ENCODE data around the gene R3HCC1L. TPM values are rescaled to one million over a fixed set of nuclear protein-coding genes. Genes with fewer than 3 reads are reported as not detected.
A peak's percentile ranks its signal among the peaks of the same experiment; 100 is the strongest.

Gene R3HCC1L
- total RNA-seq, 5 donors from 2014 or later (not counting 1 experiment from before 2014, with no cell fraction given), result 21.5 to 23.4 (median 22.6) TPM

GRCh38 chr10:98260350-98260749 is 125.9 kb downstream of the R3HCC1L start:
- WGBS (ENCODE audit: insufficient coverage), result 87% methylated on average over 6 of the region's 9 CpGs
- H3K36me3 ChIP-seq (ENCODE audit: control insufficient read depth in 2 of 2, extremely low read depth in 1 of 2, insufficient read depth in 1 of 2, low read length in 1 of 2), result no peaks in the 10 kb centered on the region
- H3K27ac ChIP-seq (ENCODE audit: low read length), result no peak overlapping the region
- H3K27ac Mint-ChIP-seq, result no peak overlapping the region
- no peaks in the 10 kb centered on the region for H3K4me1 Mint-ChIP-seq
- peaks cover 0 to 8% of the 10 kb centered on the region in 2 experiments for H3K27me3 ChIP-seq (replicated peaks in 1 of 2; ENCODE audit: control insufficient read depth in 2 of 2, extremely low read depth in 1 of 2, insufficient read depth in 2 of 2, low read length in 1 of 2)
- H3K4me1 ChIP-seq (ENCODE audit: control insufficient read depth in 1 of 2, extremely low read depth in 1 of 2, insufficient read depth in 2 of 2, low read length in 2 of 2), result no peaks in the 10 kb centered on the region
- H3K27me3 Mint-ChIP-seq, result no peaks in the 10 kb centered on the region
- DNase-seq, result no peak
- no peak overlapping the region for H3K4me3 Mint-ChIP-seq
- POLR2A ChIA-PET, result no interaction called here
- no peaks in the 10 kb centered on the region for H3K9me3 Mint-ChIP-seq
- H3K36me3 Mint-ChIP-seq, result peaks cover 15% of the 10 kb centered on the region
- CTCF ChIA-PET, result no interaction called here
- no peaks in the 10 kb centered on the region for H3K9me3 ChIP-seq
- H3K4me3 ChIP-seq (ENCODE audit: control insufficient read depth in 1 of 2, extremely low read depth in 1 of 2, low read length in 1 of 2), result no peak overlapping the region
- no peak for ATAC-seq (replicated peaks in 1 of 4)

GRCh38 chr10:98260752-98261151 is 126.3 kb downstream of the R3HCC1L start:
- Histone ChIP-seq H3K27ac (ENCODE audit: low read length) (no peak overlapping the region), H3K4me3 (ENCODE audit: control insufficient read depth in 1 of 2, extremely low read depth in 1 of 2, low read length in 1 of 2) (no peak overlapping the region), H3K27me3 (replicated peaks in 1 of 2; ENCODE audit: control insufficient read depth in 2 of 2, extremely low read depth in 1 of 2, insufficient read depth in 2 of 2, low read length in 1 of 2) (peaks cover 0 to 9% of the 10 kb centered on the region in 2 experiments), H3K9me3 (no peaks in the 10 kb centered on the region), H3K4me1 (ENCODE audit: control insufficient read depth in 1 of 2, extremely low read depth in 1 of 2, insufficient read depth in 2 of 2, low read length in 2 of 2) (no peaks in the 10 kb centered on the region), H3K36me3 (ENCODE audit: control insufficient read depth in 2 of 2, extremely low read depth in 1 of 2, insufficient read depth in 1 of 2, low read length in 1 of 2) (no peaks in the 10 kb centered on the region)
- H3K27me3 Mint-ChIP-seq, result peaks cover 2% of the 10 kb centered on the region in 2 donors
- H3K4me3 Mint-ChIP-seq, result no peak overlapping the region
- ChIA-PET CTCF (no interaction called here), POLR2A (no interaction called here)
- H3K9me3 Mint-ChIP-seq, result no peaks in the 10 kb centered on the region
- DNase-seq, result peak in 1 of 35 experiments; percentile 20
- 96% methylated on average over 14 of the region's 14 CpGs for WGBS (ENCODE audit: insufficient coverage)
- ATAC-seq (replicated peaks in 1 of 4), result no peak
- H3K27ac Mint-ChIP-seq, result no peak overlapping the region
- H3K36me3 Mint-ChIP-seq, result peaks cover 15% of the 10 kb centered on the region
- no peaks in the 10 kb centered on the region for H3K4me1 Mint-ChIP-seq

- Histone ChIP-seq H3K4me3 (ENCODE audit: control insufficient read depth in 1 of 2, extremely low read depth in 1 of 2, low read length in 1 of 2) (no peak overlapping the region), H3K9me3 (no peaks in the 10 kb centered on the region), H3K27ac (ENCODE audit: low read length) (no peak overlapping the region), H3K4me1 (ENCODE audit: control insufficient read depth in 1 of 2, extremely low read depth in 1 of 2, insufficient read depth in 2 of 2, low read length in 2 of 2) (no peaks in the 10 kb centered on the region), H3K36me3 (ENCODE audit: control insufficient read depth in 2 of 2, extremely low read depth in 1 of 2, insufficient read depth in 1 of 2, low read length in 1 of 2) (no peaks in the 10 kb centered on the region), H3K27me3 (replicated peaks in 1 of 2; ENCODE audit: control insufficient read depth in 2 of 2, extremely low read depth in 1 of 2, insufficient read depth in 2 of 2, low read length in 1 of 2) (peaks cover 0 to 18% of the 10 kb centered on the region in 2 experiments)
- POLR2A ChIA-PET, result no interaction called here
- CTCF ChIA-PET, result no interaction called here
- Mint-ChIP-seq H3K4me3 (no peak overlapping the region), H3K4me1 (no peaks in the 10 kb centered on the region), H3K27me3 (peaks cover 10% of the 10 kb centered on the region in 2 donors), H3K9me3 (no peaks in the 10 kb centered on the region), H3K36me3 (peaks cover 7% of the 10 kb centered on the region), H3K27ac (no peak overlapping the region)
- ATAC-seq (replicated peaks in 1 of 4) (no peak), DNase-seq (peak in 1 of 35 experiments; percentile 21)
- WGBS (ENCODE audit: insufficient coverage), result 89% methylated on average over 13 of the region's 15 CpGs
Measured at GRCh38 chr10:98261436-98262277, 127.2 kb downstream of the R3HCC1L start.

GRCh38 chr10:98262571-98262970 is 128.1 kb downstream of the R3HCC1L start:
- Mint-ChIP-seq H3K27ac (no peak overlapping the region), H3K27me3 (peaks cover 15 to 19% of the 10 kb centered on the region in 2 donors), H3K4me1 (peaks cover 0 to under 1% (median 0%) of the 10 kb centered on the region in 3 donors), H3K36me3 (peaks cover 4% of the 10 kb centered on the region), H3K4me3 (no peak overlapping the region), H3K9me3 (no peaks in the 10 kb centered on the region)
- DNase-seq (peak in 2 of 35 experiments; percentile 22 to 30), ATAC-seq (replicated peaks in 1 of 4) (peak in 1 of 4 experiments; percentile 18)
- H3K4me1 ChIP-seq (ENCODE audit: control insufficient read depth in 1 of 2, extremely low read depth in 1 of 2, insufficient read depth in 2 of 2, low read length in 2 of 2), result peaks cover 0 to 3% of the 10 kb centered on the region in 2 experiments
- ChIA-PET POLR2A (no interaction called here), CTCF (no interaction called here)
- no peaks in the 10 kb centered on the region for H3K36me3 ChIP-seq (ENCODE audit: control insufficient read depth in 2 of 2, extremely low read depth in 1 of 2, insufficient read depth in 1 of 2, low read length in 1 of 2)
- WGBS (ENCODE audit: insufficient coverage), result 79% methylated on average over 6 of the region's 7 CpGs
- no peak overlapping the region for H3K4me3 ChIP-seq (ENCODE audit: control insufficient read depth in 1 of 2, extremely low read depth in 1 of 2, low read length in 1 of 2)
- H3K27ac ChIP-seq (ENCODE audit: low read length), result no peak overlapping the region
- peaks cover 0 to 27% of the 10 kb centered on the region in 2 experiments for H3K27me3 ChIP-seq (replicated peaks in 1 of 2; ENCODE audit: control insufficient read depth in 2 of 2, extremely low read depth in 1 of 2, insufficient read depth in 2 of 2, low read length in 1 of 2)
- no peaks in the 10 kb centered on the region for H3K9me3 ChIP-seq

GRCh38 chr10:98263088-98263487 is 128.6 kb downstream of the R3HCC1L start:
- POLR2A ChIA-PET, result no interaction called here

GRCh38 chr10:98264378-98265065 is 130.1 kb downstream of the R3HCC1L start:
- Histone ChIP-seq H3K4me3 (ENCODE audit: control insufficient read depth in 1 of 2, extremely low read depth in 1 of 2, low read length in 1 of 2) (no peak overlapping the region), H3K4me1 (ENCODE audit: control insufficient read depth in 1 of 2, extremely low read depth in 1 of 2, insufficient read depth in 2 of 2, low read length in 2 of 2) (peaks cover 0 to 14% of the 10 kb centered on the region in 2 experiments), H3K27ac (ENCODE audit: low read length) (no peak overlapping the region), H3K27me3 (replicated peaks in 1 of 2; ENCODE audit: control insufficient read depth in 2 of 2, extremely low read depth in 1 of 2, insufficient read depth in 2 of 2, low read length in 1 of 2) (peaks cover 0 to 44% of the 10 kb centered on the region in 2 experiments), H3K9me3 (no peaks in the 10 kb centered on the region), H3K36me3 (ENCODE audit: control insufficient read depth in 2 of 2, extremely low read depth in 1 of 2, insufficient read depth in 1 of 2, low read length in 1 of 2) (no peaks in the 10 kb centered on the region)
- Mint-ChIP-seq H3K9me3 (no peaks in the 10 kb centered on the region), H3K27ac (no peak overlapping the region), H3K27me3 (peaks cover 23 to 30% of the 10 kb centered on the region in 2 donors), H3K4me1 (peaks cover 1 to 4% (median 3%) of the 10 kb centered on the region in 3 donors), H3K36me3 (peaks cover 4% of the 10 kb centered on the region), H3K4me3 (no peak overlapping the region)
- CTCF ChIA-PET, result no interaction called here
- DNase-seq (peak in 1 of 35 experiments; percentile 5), ATAC-seq (replicated peaks in 1 of 4) (no peak)
- POLR2A ChIA-PET, result interaction anchor here in 1 of 2 donors (0.6 kb wide), 1 partner anchor 12 kb away, joined by 7 read pairs; no protein-coding TSS in a partner anchor
- WGBS (ENCODE audit: insufficient coverage), result 90% methylated on average over 2 of the region's 12 CpGs

More at GRCh38 chr10:98263088-98263487, 128.6 kb downstream of the R3HCC1L start:
- ATAC-seq (replicated peaks in 1 of 4) (no peak), DNase-seq (no peak)
- peaks cover 0 to 31% of the 10 kb centered on the region in 2 experiments for H3K27me3 ChIP-seq (replicated peaks in 1 of 2; ENCODE audit: control insufficient read depth in 2 of 2, extremely low read depth in 1 of 2, insufficient read depth in 2 of 2, low read length in 1 of 2)
- CTCF ChIA-PET, result no interaction called here
- Mint-ChIP-seq H3K27ac (no peak overlapping the region), H3K27me3 (peaks cover 18 to 22% of the 10 kb centered on the region in 2 donors), H3K9me3 (no peaks in the 10 kb centered on the region), H3K36me3 (peaks cover 4% of the 10 kb centered on the region), H3K4me3 (no peak overlapping the region), H3K4me1 (peaks cover 0 to 4% (median 3%) of the 10 kb centered on the region in 3 donors)
- H3K4me3 ChIP-seq (ENCODE audit: control insufficient read depth in 1 of 2, extremely low read depth in 1 of 2, low read length in 1 of 2), result no peak overlapping the region
- peaks cover 0 to 7% of the 10 kb centered on the region in 2 experiments for H3K4me1 ChIP-seq (ENCODE audit: control insufficient read depth in 1 of 2, extremely low read depth in 1 of 2, insufficient read depth in 2 of 2, low read length in 2 of 2)
- WGBS (ENCODE audit: insufficient coverage), result no CpG with 5 or more reads among the region's 7 CpGs
- H3K9me3 ChIP-seq, result no peaks in the 10 kb centered on the region
- no peaks in the 10 kb centered on the region for H3K36me3 ChIP-seq (ENCODE audit: control insufficient read depth in 2 of 2, extremely low read depth in 1 of 2, insufficient read depth in 1 of 2, low read length in 1 of 2)
- H3K27ac ChIP-seq (ENCODE audit: low read length), result no peak overlapping the region

Data from T-cell (primary cell).